ENCODE measurements around the gene INPP4B.

The INPP4B gene

DNA sequence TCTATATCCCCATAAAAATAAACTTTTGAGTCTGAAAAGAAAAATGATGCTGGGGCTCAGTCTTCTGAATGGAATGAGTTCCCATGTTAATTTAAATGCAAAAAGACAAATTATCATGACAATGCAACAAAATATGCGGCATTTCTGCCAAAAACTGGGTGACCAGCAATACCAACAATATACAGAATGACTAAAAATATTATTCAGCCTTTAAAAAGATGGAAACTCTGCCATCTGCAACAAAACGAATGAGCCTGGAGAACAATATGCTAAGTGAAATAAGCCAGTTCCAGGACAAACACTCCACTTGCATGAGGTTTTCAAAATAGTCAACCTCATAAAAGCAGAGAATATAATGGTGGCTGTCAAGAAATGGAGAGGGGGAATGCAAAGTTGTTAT, 651.2 kb downstream of the INPP4B start:
- no peak for DNase-seq

DNA sequence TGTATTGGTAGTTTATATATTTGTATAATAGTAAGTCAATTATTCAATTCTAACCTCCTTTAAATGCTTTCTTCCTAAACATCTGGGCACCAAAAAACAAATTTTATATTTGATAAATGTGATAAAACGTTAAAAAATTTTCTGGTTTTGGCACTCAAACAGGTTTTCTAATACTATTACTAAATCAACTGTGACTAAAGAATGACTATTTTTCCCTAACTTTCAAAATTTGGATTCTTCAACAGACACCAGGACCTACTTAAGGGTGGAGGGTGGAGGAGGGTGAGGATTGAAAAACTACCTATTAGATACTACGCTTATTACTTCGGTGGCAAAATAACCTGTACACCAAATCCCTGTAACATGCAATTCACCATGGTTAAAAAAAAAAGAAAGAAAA, 654.2 kb downstream of the INPP4B start:
- DNase-seq: no peak

GRCh38 chr4:142181021-142181420, 665.1 kb downstream of the INPP4B start:
- DNase-seq: no peak

- DNase-seq: no peak
Observed at GRCh38 chr4:142169216-142169615, 676.9 kb downstream of the INPP4B start.

DNA sequence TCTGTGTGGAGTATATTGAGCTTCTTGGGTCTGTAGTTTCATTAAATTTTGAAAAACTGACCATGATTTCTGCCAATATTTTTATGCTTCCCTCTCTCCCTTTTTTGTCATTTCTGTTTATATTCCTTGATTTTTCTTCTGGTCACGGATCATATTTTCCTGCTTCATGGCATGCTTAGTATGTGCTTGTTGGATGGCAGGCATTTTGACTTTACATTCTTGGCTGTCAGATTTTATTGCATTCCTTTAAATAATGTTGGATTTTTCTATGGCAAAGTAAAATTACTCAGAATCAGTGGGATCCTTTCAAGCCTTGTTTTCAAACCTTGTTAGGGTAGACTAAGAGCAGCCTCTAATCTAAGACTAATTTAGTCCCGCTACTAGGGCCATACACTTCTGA, 677.9 kb downstream of the INPP4B start:
- DNase-seq: no peak

DNA sequence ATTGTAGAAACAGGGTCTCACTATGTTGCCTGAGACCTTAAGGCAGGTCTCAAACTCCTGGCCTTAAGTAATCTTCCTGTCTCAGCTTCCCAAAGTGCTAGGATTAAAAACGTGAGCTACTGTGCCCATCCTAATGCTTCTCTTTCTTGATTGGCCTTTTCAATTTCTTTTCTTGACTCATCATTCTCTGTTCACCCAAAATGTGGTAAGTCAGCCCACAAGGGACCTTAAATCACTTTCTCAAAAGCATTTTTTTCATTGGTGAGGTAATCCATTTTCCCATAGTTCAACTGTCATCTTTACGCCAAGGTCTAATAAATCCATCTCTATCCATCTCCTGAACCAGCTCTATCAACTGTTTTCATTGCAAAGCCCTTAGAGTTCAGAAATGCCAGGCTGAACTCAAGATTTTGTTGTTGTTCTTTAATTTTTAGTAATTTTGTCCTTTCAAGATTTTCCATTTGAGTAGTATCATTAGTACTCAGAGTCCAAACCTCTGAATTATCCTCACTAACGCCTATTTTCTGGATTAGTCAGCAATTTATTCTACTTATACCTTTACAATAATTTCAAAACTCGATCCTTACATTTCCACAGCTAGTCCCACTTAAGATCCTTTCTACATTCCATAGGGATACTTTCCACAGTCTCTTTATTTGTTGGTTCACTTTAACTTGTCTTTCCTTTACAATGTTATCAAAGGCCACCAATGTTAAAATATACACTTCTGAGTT, 681.2 kb downstream of the INPP4B start:
- DNase-seq: no peak

GRCh38 chr4:142161086-142161485, 685.0 kb downstream of the INPP4B start:
- DNase-seq: no peak

DNA sequence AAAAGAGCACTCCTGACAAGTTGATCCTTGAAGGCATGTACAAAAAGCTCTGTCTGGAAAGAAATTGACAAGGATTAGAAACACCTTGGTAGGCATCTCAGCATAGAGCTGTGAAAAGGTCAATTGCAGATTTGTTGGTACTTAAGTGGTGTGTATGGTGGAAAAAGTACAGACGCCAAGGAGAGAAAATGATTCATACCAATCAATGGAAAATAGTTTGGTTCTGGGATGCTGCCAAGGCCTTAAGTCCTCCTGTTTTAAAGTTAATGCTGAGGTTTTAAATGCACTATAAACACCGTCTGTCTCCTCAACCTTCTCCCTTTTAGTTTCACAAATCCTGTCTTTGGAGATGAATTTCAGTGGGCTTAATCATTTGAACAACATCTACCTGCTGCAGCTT, 685.6 kb downstream of the INPP4B start:
- no peak for DNase-seq

GRCh38 chr4:142158980-142159379, 687.1 kb downstream of the INPP4B start:
- no peak for DNase-seq

- no peak for DNase-seq
Observed at GRCh38 chr4:142156256-142156655, 689.8 kb downstream of the INPP4B start.

DNA sequence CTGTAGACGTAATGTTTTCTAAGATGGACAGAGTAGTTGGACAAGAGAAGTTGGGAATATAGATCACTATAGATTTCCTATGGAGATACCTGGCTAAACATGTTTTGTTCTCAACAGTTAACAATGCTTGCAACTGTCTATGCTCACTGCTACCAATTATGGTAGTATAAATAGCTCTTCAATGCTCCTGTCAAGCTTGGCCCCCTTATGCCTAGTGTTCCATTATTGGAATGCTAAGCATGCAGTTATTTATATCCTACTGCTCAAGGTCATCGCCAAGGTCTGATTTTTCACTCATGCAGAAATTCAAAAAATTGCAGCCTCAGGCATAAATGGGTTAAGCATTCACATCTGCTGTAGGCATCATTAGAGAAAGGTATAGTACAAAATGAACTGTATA, 690.8 kb downstream of the INPP4B start:
- no peak for DNase-seq

DNA sequence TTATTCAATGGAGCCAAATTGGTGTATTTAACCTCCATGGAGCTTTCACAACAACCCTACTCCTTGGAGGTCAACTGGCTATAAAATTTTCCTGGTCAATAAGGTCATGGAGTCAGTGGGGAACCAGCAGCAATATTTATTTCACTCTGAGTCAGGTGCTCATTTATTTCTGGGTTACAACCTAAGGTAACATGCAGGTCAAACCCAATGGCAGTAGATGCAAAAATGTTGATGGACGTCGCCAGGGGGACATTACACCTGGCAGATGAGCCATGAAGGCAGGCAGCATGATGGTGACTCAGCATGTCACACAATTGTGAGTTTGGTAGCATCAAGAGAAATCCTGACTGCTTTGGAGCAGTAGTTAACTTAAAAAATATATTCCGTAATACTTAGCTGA, 695.6 kb downstream of the INPP4B start:
- DNase-seq: no peak

DNA sequence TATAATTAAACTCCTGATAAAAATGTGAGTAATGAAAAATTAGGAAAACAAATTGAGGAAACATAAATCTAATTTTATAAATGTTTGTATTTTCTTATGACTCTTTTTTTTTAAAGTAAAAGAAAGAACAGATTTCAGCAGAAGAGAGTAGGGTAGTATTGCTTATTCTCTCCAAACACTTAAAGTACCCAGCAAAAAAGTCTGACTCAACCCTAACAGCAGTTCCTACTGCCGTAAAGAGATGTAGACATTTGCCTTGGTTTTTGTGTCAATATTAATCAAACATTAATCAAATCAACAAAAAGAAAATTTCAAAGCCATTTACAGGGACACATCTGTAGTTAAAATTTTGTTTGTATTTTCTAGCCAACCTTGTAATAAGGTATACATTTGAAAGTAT, 701.3 kb downstream of the INPP4B start:
- no peak for DNase-seq

DNA sequence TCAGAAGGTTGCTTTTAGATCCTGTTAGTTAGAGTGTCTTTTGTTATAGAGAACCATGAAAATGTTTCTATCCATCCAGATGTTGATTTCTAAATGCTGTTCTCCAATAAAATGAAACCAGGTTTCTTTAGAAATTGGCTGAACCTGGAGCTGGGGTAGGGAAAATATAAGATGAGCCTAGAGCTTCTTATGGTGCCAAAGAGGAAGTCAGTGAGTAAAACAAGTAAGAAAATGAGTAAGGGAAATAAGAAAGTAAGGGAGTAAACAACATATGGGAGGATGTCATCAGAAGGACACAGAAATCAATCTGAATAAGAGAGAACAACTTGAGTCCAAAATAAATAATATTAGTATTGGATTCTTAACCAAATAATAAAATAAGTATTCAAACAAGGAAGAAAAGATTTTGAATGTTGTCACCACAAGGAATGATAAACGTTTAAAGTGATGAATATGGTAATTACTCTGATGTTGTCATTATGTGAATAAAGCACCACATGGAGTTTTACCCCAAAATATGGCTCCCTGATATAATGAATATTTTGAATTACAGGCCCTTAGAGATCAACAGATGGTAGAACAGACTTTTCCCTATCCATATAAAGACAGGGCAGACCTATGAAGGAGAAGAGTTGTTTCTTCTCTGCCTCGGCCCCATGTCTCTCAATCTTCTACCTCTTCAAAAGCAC, 703.6 kb downstream of the INPP4B start:
- no peak for DNase-seq

- no peak for DNase-seq
Observed at GRCh38 chr4:142141224-142141623, 704.9 kb downstream of the INPP4B start.

GRCh38 chr4:142130666-142131065, 715.4 kb downstream of the INPP4B start:
- no peak for DNase-seq

DNA sequence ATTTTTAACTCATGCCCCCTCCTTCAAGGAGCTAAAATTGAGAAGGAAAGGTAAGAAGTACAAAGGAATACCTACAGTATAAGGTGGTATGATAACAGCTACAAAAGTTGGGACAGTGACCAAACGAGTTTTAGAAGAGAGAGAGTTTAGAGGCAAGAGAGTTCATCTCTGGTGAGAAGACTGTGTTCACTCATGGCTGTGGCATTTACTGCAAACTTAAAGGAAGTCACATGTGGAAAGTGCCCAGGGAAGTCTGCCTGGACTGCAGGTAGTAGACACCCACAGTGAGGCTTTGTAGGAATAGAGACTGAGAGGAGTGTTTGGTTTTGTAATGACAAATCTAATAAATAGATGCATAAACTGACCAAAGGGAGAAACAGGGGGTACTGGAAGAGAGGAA, 716.2 kb downstream of the INPP4B start:
- no peak for DNase-seq

- DNase-seq: no peak
Observed at GRCh38 chr4:142129473-142129872, 716.6 kb downstream of the INPP4B start.

GRCh38 chr4:142128529-142128928, 717.6 kb downstream of the INPP4B start:
- no peak for DNase-seq

DNA sequence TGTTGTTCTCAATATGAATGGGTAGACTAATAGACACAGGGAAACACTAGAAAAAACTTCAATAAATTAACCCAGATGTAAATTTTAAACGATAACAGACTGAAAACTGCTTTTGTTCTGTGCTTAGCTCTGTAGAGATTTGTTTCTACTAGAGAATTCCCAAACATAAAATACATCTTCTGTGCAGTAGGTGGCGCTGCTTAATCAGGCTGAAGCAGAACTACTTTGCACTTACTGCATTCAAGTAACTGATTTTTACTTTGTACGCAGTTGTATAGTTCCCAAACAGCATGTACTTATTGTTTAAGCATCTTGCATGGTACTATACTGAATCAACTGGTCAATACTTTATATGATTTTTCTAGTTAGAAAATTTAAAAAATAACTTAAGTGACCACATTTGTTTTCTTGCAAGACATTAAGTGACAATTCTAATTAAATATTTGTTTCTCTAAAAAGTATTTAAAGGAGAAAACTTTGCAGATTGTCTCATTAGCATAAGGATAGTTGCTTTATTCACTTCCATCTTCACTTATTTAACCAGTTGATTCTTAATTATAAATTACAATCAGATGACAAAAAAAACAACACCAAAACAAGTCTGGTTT, 719.1 kb downstream of the INPP4B start:
- DNase-seq: no peak

DNA sequence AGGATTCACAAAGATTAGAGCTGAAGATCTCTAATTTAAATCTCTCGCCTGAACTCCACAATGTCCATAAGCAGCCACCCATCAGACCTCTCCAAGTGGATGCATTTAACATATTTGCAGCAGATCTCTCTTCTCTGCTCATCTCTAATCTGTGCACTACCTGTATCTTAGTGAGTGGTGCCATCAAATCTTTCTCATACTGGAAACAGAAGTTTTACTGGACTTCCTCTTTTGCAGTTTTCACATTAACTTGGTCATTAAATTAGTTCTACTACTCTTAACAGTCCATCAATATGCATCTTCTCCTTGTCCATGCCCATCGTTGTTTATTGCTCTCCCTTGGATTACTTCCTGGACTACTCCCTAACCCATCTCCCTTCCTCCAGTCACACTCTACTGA, 721.2 kb downstream of the INPP4B start:
- no peak for DNase-seq

GRCh38 chr4:142121448-142122350, 724.4 kb downstream of the INPP4B start:
- no peak for DNase-seq

GRCh38 chr4:142120921-142121320, 725.2 kb downstream of the INPP4B start:
- no peak for DNase-seq
